Measurements from ENCODE around the gene SLC49A4.

DNA sequence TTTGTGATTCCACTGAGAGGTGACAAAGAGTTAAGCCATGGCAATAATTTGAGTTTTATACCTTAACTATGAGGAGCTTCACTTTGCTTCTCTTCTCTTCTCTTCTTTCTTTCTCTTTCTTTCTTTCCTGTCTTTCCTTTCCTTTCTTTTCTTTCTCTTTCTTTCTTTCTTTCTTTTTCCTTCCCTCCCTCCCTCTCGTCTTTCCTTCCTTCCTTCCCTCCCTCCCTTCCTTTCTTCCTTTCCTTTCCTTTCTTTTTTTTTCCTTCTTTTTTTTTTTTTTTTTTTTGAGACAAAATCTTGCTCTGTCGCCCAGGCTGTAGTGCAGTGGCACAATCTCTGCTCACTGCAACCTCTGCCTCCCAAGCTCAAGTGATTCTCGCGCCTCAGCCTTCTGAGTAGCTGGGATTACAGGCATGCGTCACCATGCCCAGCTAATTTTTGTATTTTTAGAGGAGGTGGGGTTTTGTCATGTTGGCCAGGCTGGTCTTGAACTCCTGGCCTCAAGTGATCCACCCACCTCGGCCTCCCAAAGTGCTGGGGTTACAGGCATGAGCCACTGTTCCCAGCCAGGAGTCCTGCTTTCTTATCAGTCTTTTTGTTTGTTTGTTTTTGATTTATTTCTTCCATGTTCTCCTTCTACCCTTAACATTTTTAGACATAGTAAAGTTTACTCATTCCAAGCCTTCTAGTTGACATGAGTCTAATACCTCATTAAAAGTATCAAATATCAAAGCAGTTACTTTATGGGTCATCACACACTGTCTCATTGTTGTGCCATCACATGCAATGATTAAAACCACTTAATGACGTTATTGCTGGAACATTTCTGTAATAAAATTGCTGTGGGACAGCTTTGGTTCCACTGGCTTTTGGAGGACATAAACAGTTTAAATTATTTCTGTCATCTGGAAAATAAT, 29.9 kb downstream of the SLC49A4 start:
- TF ChIP-seq REPIN1 (tag by site-specific recombination; IDR thresholded peaks at IDR 0.05; ENCODE audit: low read depth): no peak
- TF ChIP-seq ZNF654 (tag by site-specific recombination; IDR thresholded peaks at IDR 0.05; ENCODE audit: low read depth): peak; percentile 6; the same call in 1 of the 2 replicates
- TF ChIP-seq, protein P1, sequence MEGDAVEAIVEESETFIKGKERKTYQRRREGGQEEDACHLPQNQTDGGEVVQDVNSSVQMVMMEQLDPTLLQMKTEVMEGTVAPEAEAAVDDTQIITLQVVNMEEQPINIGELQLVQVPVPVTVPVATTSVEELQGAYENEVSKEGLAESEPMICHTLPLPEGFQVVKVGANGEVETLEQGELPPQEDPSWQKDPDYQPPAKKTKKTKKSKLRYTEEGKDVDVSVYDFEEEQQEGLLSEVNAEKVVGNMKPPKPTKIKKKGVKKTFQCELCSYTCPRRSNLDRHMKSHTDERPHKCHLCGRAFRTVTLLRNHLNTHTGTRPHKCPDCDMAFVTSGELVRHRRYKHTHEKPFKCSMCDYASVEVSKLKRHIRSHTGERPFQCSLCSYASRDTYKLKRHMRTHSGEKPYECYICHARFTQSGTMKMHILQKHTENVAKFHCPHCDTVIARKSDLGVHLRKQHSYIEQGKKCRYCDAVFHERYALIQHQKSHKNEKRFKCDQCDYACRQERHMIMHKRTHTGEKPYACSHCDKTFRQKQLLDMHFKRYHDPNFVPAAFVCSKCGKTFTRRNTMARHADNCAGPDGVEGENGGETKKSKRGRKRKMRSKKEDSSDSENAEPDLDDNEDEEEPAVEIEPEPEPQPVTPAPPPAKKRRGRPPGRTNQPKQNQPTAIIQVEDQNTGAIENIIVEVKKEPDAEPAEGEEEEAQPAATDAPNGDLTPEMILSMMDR (tag by site-specific recombination; IDR thresholded peaks at IDR 0.05): no peak
- no peak for TF ChIP-seq ZNF132 (tag by site-specific recombination; IDR thresholded peaks at IDR 0.05; ENCODE audit: borderline replicate concordance)
